K562 (cell line): Measurements from ENCODE around the gene TJP3. TPM values are rescaled to one million over a fixed set of nuclear protein-coding genes. Genes with fewer than 3 reads are reported as not detected.

Source experiments
- ATAC-seq: fragments of 200-7000 bp; cut with Tn5 transposase; 3 replicates; pipeline ENCODE4 v1.9.1; 2020; ENCODE audit warnings: moderate library complexity
- BruUV-seq: library from RNA; stranded (reverse); fragments of 400-500 nt; replicated peaks from 2 replicates; lab custom pipeline; 2021; lab: Mats Ljungman, UMichigan
- CTCF ChIA-PET: fragments of 300-600 bp; formaldehyde crosslinking; extraction: SDS; loops from one replicate; lab custom pipeline; 2021; ENCODE audit warnings: low intra/inter-chr PET ratio; lab: Yijun Ruan, JAX
- POLR2A ChIA-PET: fragments of 300-600, 350-650 bp; sonication (Branson Sonifier 250); formaldehyde crosslinking; extraction: SDS; loops from one replicate; lab custom pipeline; 2021; ENCODE audit warnings: antibody characterized with exemption, inconsistent platforms; lab: Yijun Ruan, JAX
- DNase-seq, 4 experiments: peaks; one replicate each; pipeline versions ENCODE4 v3.0.0 to v3.0.0-alpha.2; 2011 to 2018; ENCODE audit warnings: low spot score in 3 of 4, mixed read lengths in 3 of 4; ENCODE audit errors: extremely low read depth in 1 of 4
- FAIRE-seq: peaks from 2 replicates; lab custom pipeline; 2011; peaks lifted over from hg19 to GRCh38; lab: Jason Lieb, UNC
- H2AFZ ChIP-seq: 2 replicates; pipeline ENCODE4 v1.6.0; 2011; ENCODE audit warnings: low read depth, low read length, control low read depth, inconsistent platforms
- H3K27ac ChIP-seq: fragments of 200-600 bp; 3 replicates; pipeline ENCODE4 v1.8.0; 2011; ENCODE audit warnings: low read depth, mild to moderate bottlenecking, control low read depth, inconsistent platforms, low read length, moderate library complexity, mixed read lengths; ENCODE audit errors: extremely low read depth
- H3K27me3 ChIP-seq, 2 experiments: fragments of 300-600 bp in 1 of 2; 2 replicates in 1 of 2; 3 replicates in 1 of 2; pipeline versions ENCODE4 v1.6.0 to v1.8.0; 2011; ENCODE audit warnings: inconsistent platforms in 2 of 2, low read length in 2 of 2, mild to moderate bottlenecking in 1 of 2, mixed read lengths in 1 of 2, moderate library complexity in 1 of 2; ENCODE audit not compliant: control insufficient read depth in 2 of 2, insufficient read depth in 2 of 2
- H3K36me3 ChIP-seq: fragments of 300-600 bp; 3 replicates; pipeline ENCODE4 v1.8.0; 2011; ENCODE audit warnings: mild to moderate bottlenecking, low read length, inconsistent platforms; ENCODE audit not compliant: control insufficient read depth, insufficient read depth
- H3K4me1 ChIP-seq, 2 experiments: fragments of 200-600 bp in 1 of 2; replicated peaks in 1 of 2; 2 replicates in 1 of 2; 3 replicates in 1 of 2; pipeline versions ENCODE4 v1.5.1 to v1.8.0; 2011; ENCODE audit warnings: inconsistent platforms in 2 of 2, low read length in 2 of 2, mild to moderate bottlenecking in 1 of 2, mixed read lengths in 1 of 2, moderate library complexity in 1 of 2; ENCODE audit not compliant: control insufficient read depth in 2 of 2, insufficient read depth in 2 of 2
- H3K4me2 ChIP-seq: 2 replicates; pipeline ENCODE4 v1.6.1; 2011; ENCODE audit warnings: low read length, control low read depth, inconsistent platforms, mixed read lengths; ENCODE audit not compliant: insufficient read depth
- H3K4me3 ChIP-seq: fragments of 200-600 bp; sonication (generic), shearing (Covaris generic); 2 replicates; pipeline ENCODE4 v1.5.1; 2016; ENCODE audit warnings: control low read depth, inconsistent platforms
- H3K79me2 ChIP-seq: fragments of 200-600 bp; 3 replicates; pipeline ENCODE4 v1.8.0; 2011; ENCODE audit warnings: low read length, inconsistent platforms; ENCODE audit not compliant: control insufficient read depth, insufficient read depth
- H3K9ac ChIP-seq, 2 experiments: 2 replicates each; pipeline versions ENCODE4 v1.6.0 to v1.6.1; 2011; ENCODE audit warnings: low read depth in 2 of 2, low read length in 2 of 2, control low read depth in 1 of 2, inconsistent platforms in 1 of 2, mild to moderate bottlenecking in 1 of 2, mixed read lengths in 1 of 2; ENCODE audit not compliant: insufficient read depth in 1 of 2
- H3K9me1 ChIP-seq: one replicate; pipeline ENCODE4 v1.6.0; 2011; ENCODE audit warnings: inconsistent platforms, mild to moderate bottlenecking, low read length, moderate library complexity; ENCODE audit not compliant: control insufficient read depth, insufficient read depth
- H3K9me3 ChIP-seq: replicated peaks from 2 replicates; pipeline ENCODE4 v1.5.1; 2011; ENCODE audit warnings: low read depth, low read length, inconsistent platforms; ENCODE audit not compliant: control insufficient read depth, insufficient read depth
- H4K20me1 ChIP-seq: replicated peaks from 2 replicates; pipeline ENCODE4 v1.6.1; 2011; ENCODE audit warnings: low read length, inconsistent platforms, mixed read lengths; ENCODE audit not compliant: control insufficient read depth, insufficient read depth
- ARHGAP35 ChIP-seq: fragments of 450-650 bp; IDR thresholded peaks from 2 replicates; pipeline ENCODE4 v1.6.1; 2018; ENCODE audit not compliant: partially characterized antibody
- CC2D1A ChIP-seq: fragments of 450-650 bp; IDR thresholded peaks from 2 replicates; pipeline ENCODE4 v1.6.1; 2017; ENCODE audit warnings: mild to moderate bottlenecking
- EGR1 ChIP-seq: fragments of 450-650 bp; conservative IDR thresholded peaks from 2 replicates; pipeline ENCODE4 v1.6.1; 2017; ENCODE audit warnings: mild to moderate bottlenecking
- HDGF ChIP-seq: fragments of 450-650 bp; IDR thresholded peaks from 2 replicates; pipeline ENCODE4 v1.6.1; 2016
- L3MBTL2 ChIP-seq: fragments of 450-650 bp; IDR thresholded peaks from 2 replicates; pipeline ENCODE4 v1.6.1; 2016; ENCODE audit warnings: mild to moderate bottlenecking, moderate library complexity
- NR1H2 ChIP-seq: sonication (generic); formaldehyde crosslinking; IDR thresholded peaks from 2 replicates; pipeline ENCODE4 v1.4.0; 2020; ENCODE audit warnings: mild to moderate bottlenecking, missing genetic modification reagents
- NR2C1 ChIP-seq, 2 experiments: fragments of 450-650 bp; IDR thresholded peaks; 2 replicates each; pipeline ENCODE4 v1.6.1; 2017; ENCODE audit warnings: mild to moderate bottlenecking in 2 of 2, antibody characterized with exemption in 1 of 2, inconsistent platforms in 1 of 2, missing compliant biosample characterization in 1 of 2, missing genetic modification characterization in 1 of 2
- POLR2G ChIP-seq: fragments of 200-400 bp; formaldehyde crosslinking; IDR thresholded peaks from 2 replicates; pipeline ENCODE4 v1.6.1; 2017; ENCODE audit warnings: low read depth, mild to moderate bottlenecking, antibody characterized with exemption, low read length, moderate library complexity
- ZNF384 ChIP-seq: IDR thresholded peaks from 2 replicates; pipeline ENCODE4 v1.6.1; 2012; ENCODE audit warnings: low read depth, low read length, improper control_type of control experiment
- ZNF592 ChIP-seq: fragments of 450-650 bp; IDR thresholded peaks from 2 replicates; pipeline ENCODE4 v1.6.1; 2017; ENCODE audit warnings: antibody characterized with exemption, mild to moderate bottlenecking
- WGBS: fragments of 100-300 bp; shearing (Covaris generic); methylation state at CpG from one replicate; pipeline ENCODE4 v1.1.6; 2016; ENCODE audit warnings: low coverage, mixed read lengths; ENCODE audit not compliant: insufficient coverage; ENCODE audit errors: missing lambda C conversion rate; 5-methylcytosine and 5-hydroxymethylcytosine counted together
- in situ Hi-C: fragments of 300-500 bp; cut with MboI; formaldehyde crosslinking; loops from 4 replicates; pipeline ENCODE4 v1.15.0; 2018; ENCODE audit warnings: inconsistent platforms, mixed read lengths
- intact Hi-C: fragments of 100-400 bp; cut with micrococcal nuclease; formaldehyde crosslinking; loops from 2 replicates; pipeline ENCODE4 v1.14.2; 2022
- polyA plus RNA-seq, 8 experiments: library from polyadenylated mRNA; depleted of rRNA in 4 of 8; stranded (reverse) in 5 of 8; unstranded in 3 of 8; fragments of >200 nt; fragmentation: Nextera tagmentation in 2 of 8; fragmentation: Illumina TruSeq in 1 of 8; extraction: Ambion mirVana in 2 of 8; extraction: Trizol in 1 of 8; gene quantifications; 2 replicates each; pipeline versions ENCODE4 v1.2.1 to v1.2.3, GENCODE V29; 2011 to 2014; ENCODE audit warnings: inconsistent platforms in 1 of 8, missing spikeins in 1 of 8
- total RNA-seq, 7 experiments: library from RNA; depleted of rRNA in 6 of 7; stranded (reverse); fragments of >200 nt in 6 of 7; fragmentation: Illumina TruSeq in 2 of 7; extraction: Trizol in 2 of 7; gene quantifications; 2 replicates each; pipeline versions ENCODE4 v1.2.1 to v1.2.3, GENCODE V29; 2011 to 2021; ENCODE audit warnings: low replicate concordance in 1 of 7

Gene TJP3
- total and polyA plus RNA-seq, 9 of the 15 experiments (the other 6 are each of a cell fraction or from before 2014, with no cell fraction given), result 0.11 to 2.4 (median 0.57) TPM; not detected in 1

- Histone ChIP-seq H3K9ac (peak overlapping the region in 1 of 2 experiments; percentile 90; a peak in 2 of 4 replicates), H3K4me3 (no peak overlapping the region), H3K9me1 (no peaks in the 10 kb centered on the region), H3K4me2 (no peak overlapping the region), H3K9me3 (no peaks in the 10 kb centered on the region), H3K27ac (peak overlapping the region; percentile 96; the same call in 1 of the 3 replicates), H3K79me2 (peaks cover 49% of the 10 kb centered on the region), H3K4me1 (peaks cover 34 to 87% of the 10 kb centered on the region in 2 experiments), H3K27me3 (no peaks in the 10 kb centered on the region), H3K36me3 (peaks cover 34% of the 10 kb centered on the region; the same call in 2 of the 3 replicates), H2AFZ (no peak overlapping the region), H4K20me1 (peaks cover 11% of the 10 kb centered on the region; the same call in 1 of the 2 replicates)
- ATAC-seq (no peak), FAIRE-seq (no peak), DNase-seq (peak in 1 of 4 experiments; percentile 31)
- no TSS peak for BruUV-seq
- CTCF ChIA-PET, result interaction anchor here (1.0 kb wide), 1 partner anchor 38 kb away, joined by 3 read pairs; no protein-coding TSS in a partner anchor
- POLR2A ChIA-PET, result interaction anchor here (0.7 to 1.3 kb wide), 3 partner anchors 22 to 40 kb away, joined by 3 read pairs; partner anchors contain the start of gene TJP3
- WGBS, result 91% methylated on average over 21 of the region's 34 CpGs
- intact Hi-C loops, result loop anchor here (2.0 kb wide), 1 partner anchor 32 kb away; the partner anchor contains the start of gene PIP5K1C
- in situ Hi-C loops, result no loop called here
- TF ChIP-seq ARHGAP35 (no peak), HDGF (no peak), L3MBTL2 (no peak), NR1H2 (CRISPR knock-in tag) (no peak), ZNF384 (no peak), NR2C1 (IDR thresholded peaks at IDR 0.05) (no peak), NR2C1 (tag; IDR thresholded peaks at IDR 0.05) (no peak), ZNF592 (no peak), POLR2G (0 out of 2 replicates have a peak, but pooled peaks have one; percentile 27), EGR1 (peak; percentile 48; the same call in 1 of the 2 replicates), CC2D1A (no peak)
Measured at GRCh38 chr19:3668331-3669081, 39.7 kb upstream of the TJP3 start.
